GM10847 (cell line): ENCODE results near the gene LDLRAD4.

ENCODE experiments used
- POLR2A ChIP-seq: IDR thresholded peaks from 2 replicates; pipeline ENCODE4 v1.6.1; 2011; ENCODE audit not compliant: insufficient read length; ENCODE audit errors: extremely low read depth

Gene LDLRAD4

GRCh38 chr18:13276530-13277520 lies 58.3 kb downstream of the LDLRAD4 start:
- no peak for TF ChIP-seq POLR2A

GRCh38 chr18:13278062-13278630 lies 59.6 kb downstream of the LDLRAD4 start:
- no peak for TF ChIP-seq POLR2A

- no peak for TF ChIP-seq POLR2A
Observed at GRCh38 chr18:13279181-13280069, 60.9 kb downstream of the LDLRAD4 start.

- TF ChIP-seq POLR2A, result no peak
Observed at GRCh38 chr18:13280070-13280795, 61.7 kb downstream of the LDLRAD4 start.

- TF ChIP-seq POLR2A, result no peak
Observed at GRCh38 chr18:13281406-13281805, 62.8 kb downstream of the LDLRAD4 start.

GRCh38 chr18:13283746-13284145 lies 65.2 kb downstream of the LDLRAD4 start:
- no peak for TF ChIP-seq POLR2A

- no peak for TF ChIP-seq POLR2A
Observed at GRCh38 chr18:13284330-13285027, 65.9 kb downstream of the LDLRAD4 start.

- TF ChIP-seq POLR2A, result no peak
Observed at GRCh38 chr18:13285874-13286273, 67.3 kb downstream of the LDLRAD4 start.

- TF ChIP-seq POLR2A, result no peak
Observed at GRCh38 chr18:13286456-13287125, 68.0 kb downstream of the LDLRAD4 start.

GRCh38 chr18:13287372-13287771 lies 68.8 kb downstream of the LDLRAD4 start:
- TF ChIP-seq POLR2A, result no peak

- no peak for TF ChIP-seq POLR2A
Observed at GRCh38 chr18:13288509-13289133, 70.1 kb downstream of the LDLRAD4 start.

- TF ChIP-seq POLR2A, result no peak
Observed at GRCh38 chr18:13289481-13290205, 71.1 kb downstream of the LDLRAD4 start.

GRCh38 chr18:13290856-13291271 lies 72.3 kb downstream of the LDLRAD4 start:
- TF ChIP-seq POLR2A, result no peak

- TF ChIP-seq POLR2A, result no peak
Observed at GRCh38 chr18:13291299-13291698, 72.7 kb downstream of the LDLRAD4 start.
